GM18517 (cell line): Measurements from ENCODE around the gene NFKBIE.
"Not testable (repeated sequence)": the region's sequence is repeated elsewhere in the genome, so short reads cannot be mapped to it uniquely, and the experiment has no call there.

Source experiments
- ATAC-seq: cut with Tn5 transposase; IDR thresholded peaks from one replicate; pipeline ENCODE4 v1.9.1; 2021; ENCODE audit warnings: mild to moderate bottlenecking, moderate library complexity; ENCODE audit not compliant: unreplicated experiment

Gene NFKBIE

DNA sequence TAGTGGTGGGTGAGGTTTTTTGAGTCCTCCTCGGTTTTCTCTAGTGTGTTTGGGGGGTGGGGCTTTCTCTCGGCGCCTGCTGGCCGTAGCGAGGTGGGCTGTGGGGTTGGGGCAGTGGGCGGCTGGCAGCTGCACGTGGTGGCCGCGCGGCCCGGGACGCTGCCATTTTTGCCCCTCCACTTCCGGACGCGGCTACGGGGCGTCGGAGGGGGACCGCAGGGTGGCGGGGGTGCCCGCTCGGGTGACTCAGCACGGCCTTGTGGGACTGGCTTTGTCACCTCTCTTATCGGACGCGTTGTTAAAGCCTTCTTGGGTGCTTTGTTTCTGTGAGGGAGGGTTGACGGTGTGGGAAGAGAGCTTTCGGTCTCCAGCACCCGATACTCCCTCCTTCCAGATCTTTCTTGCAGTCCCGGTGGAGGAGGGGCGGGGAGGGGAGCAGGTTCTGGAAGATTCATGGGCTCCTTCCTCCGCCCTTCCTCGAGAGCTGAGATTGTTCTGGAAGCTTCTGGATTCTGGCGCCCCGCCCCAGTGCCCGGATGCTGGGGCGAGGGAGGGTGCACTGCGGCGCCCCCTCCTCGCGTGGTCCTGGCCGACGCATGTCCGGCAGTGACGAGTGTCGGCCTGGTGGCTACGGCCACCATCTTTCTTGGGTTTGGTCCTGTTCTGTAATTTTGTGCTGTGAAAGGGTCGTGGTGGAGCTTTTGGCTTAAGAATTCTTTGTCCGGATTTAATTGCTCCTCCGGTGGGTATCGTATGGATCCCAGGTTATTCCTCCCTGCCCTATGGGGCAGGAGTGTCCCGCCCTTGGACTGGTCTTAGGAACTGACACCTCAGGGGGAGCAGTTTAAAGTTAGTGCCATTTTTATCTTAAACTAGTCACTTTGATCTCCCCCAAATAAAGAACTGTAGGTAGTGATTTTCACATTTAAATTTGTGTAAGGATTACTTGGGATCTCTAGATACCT is 17.7 kb downstream of the NFKBIE start:
- ATAC-seq = peak; percentile 13

- peak; percentile 67 for ATAC-seq
Observed at GRCh38 chr6:44246663-44247337, 18.6 kb downstream of the NFKBIE start, which contains the start of gene HSP90AB1. Gene HSP90AB1, plus strand, starts transcription at chr6:44247101. Its CDS starts 1,529 bp downstream, at chr6:44248630.

DNA sequence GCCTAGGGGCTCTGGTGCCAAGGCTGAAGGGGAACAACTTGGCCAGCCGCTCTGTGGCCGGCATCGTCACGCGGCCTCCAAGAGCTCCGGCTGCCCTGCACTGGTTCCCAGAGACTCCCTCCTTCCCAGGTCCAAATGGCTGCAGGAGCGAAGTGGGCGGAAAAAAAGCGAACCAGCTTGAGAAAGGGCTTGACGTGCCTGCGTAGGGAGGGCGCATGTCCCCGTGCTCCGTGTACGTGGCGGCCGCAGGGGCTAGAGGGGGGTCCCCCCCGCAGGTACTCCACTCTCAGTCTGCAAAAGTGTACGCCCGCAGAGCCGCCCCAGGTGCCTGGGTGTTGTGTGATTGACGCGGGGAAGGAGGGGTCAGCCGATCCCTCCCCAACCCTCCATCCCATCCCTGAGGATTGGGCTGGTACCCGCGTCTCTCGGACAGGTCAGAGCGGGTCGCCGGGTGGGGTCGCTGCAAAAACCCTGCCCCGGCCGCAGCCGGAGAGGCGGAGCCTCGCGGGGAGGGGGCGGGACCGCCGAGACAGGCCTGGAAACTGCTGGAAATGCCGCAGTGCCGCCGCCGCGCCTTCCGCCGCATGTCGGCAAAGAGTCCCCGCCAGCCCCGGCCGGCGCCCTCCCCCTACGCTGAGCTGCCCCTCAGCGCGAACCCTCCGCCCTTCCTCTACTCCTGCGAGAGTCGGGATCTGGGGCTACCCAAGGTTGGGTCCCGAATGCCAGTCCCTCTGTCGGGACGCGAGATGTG is 19.3 kb downstream of the NFKBIE start:
- peak; percentile 45 for ATAC-seq

GRCh38 chr6:44245391-44245911 is 19.9 kb downstream of the NFKBIE start:
- no peak for ATAC-seq

DNA sequence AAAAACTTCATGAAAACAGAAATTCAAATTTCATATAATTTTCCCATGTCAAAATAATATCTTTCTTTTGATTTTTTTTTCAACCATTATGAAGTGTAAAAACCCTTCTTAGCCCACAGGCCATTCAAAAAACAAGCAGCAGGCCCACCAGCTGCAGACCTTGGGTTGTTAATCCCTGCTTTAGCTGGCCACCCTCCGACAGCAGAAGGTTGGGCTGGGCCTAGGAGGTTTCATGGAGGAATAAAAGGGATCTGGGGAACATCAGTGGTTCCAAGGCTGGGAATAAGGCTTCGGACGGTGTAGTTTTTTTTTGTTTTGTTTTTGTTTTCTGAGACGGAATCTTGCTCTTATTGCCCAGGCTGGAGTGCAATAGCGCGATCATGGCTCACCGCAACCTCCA is 22.0 kb downstream of the NFKBIE start:
- ATAC-seq = no peak

DNA sequence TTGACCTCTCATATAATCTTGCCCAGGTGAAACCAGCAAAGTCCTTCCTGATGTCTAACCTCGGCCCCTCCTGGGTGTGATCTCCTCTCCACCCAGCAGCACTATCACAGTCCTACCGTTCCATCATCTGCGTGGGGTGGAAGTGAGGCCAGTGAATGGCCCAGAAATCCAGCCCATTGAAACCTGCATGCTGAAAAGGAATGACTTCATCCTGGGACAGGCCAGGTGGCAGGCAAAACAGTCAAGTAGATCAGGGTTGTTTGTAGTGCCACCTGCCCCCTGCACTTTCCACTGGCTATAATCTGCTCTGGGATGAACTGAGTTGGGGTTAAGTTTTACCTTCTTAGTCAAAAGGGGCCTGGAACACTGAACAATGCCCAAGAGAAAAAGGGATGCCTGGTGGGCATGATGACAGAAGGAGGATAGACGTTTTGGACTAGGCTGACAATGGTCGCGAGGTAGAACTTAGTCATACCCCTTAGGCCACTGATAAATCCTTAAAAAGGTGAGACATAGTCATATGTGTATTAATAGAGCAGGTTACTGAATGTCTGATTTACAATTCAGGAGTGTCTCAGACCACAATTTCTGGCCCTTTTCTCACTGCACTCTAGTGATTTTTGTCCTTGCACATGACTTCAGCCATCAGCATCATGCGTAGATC is 26.5 kb downstream of the NFKBIE start:
- ATAC-seq = no peak

DNA sequence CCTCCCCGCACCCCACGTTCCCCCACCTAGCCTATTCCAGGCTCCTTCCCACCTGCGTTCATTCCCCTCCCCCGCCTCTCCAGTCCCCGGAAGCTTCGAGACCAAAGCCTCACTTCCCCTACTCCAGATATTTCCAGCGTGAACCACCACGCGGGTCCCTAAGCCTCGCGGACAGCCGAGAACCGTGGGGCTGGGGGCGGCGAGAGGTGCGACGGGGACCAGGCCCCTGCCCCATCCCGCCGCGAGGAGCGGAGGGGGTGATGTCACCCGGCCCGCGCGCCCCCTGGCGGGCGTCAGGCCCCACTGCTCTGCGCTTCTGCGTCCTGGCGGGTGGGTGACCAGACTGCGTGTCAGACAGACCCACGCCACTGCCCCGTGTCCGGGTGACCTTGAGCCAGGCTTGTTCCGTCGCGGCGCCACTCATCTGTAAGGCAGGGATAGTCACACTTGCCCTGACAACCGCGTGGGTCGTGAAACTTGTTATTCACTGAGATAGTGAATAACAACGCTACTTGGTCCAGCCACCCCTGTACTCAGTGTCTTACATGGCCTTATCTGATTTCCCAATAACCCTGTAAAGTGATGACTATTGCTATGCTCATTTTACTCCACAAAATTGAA is 27.4 kb downstream of the NFKBIE start:
- ATAC-seq = peak; percentile 60

GRCh38 chr6:44237021-44237812 is 28.1 kb downstream of the NFKBIE start:
- ATAC-seq = peak; percentile 48

DNA sequence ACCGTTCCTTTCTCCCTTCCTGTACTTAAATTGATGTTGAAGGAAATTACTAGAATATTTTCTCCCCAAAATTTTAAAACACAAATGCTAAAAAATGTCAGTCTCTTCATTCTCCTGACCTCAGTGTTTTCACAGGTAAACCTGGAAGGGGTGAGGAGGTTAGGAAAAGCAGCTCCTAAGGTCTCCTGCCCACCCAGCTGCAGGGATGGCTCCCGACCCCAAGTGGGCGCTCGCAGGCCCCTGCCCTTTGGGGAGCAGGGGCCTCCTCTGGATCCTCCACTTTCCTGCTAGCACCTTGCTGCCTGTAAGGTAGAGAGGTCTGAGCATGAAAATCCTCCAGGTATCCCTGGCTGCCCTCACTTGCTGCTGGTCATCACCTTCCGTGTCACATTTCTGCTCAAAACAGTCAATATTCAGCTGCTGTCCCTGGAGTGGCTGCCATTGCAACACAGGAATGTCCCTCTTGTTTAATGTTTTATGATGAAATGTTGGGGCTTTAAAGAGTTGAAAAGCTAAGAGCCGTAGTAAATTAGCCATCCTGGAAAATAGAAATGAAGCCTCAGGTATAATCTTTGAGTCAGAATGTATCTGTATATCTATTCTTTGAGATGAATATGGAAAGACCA is 29.3 kb downstream of the NFKBIE start:
- ATAC-seq = no peak

- no peak for ATAC-seq
Observed at GRCh38 chr6:44235269-44235668, 30.1 kb downstream of the NFKBIE start.

- no peak for ATAC-seq
Observed at GRCh38 chr6:44234101-44235025, 31.0 kb downstream of the NFKBIE start.

- no peak for ATAC-seq
Observed at GRCh38 chr6:44233567-44234100, 31.7 kb downstream of the NFKBIE start.

GRCh38 chr6:44232676-44233566 is 32.4 kb downstream of the NFKBIE start:
- ATAC-seq = no peak

DNA sequence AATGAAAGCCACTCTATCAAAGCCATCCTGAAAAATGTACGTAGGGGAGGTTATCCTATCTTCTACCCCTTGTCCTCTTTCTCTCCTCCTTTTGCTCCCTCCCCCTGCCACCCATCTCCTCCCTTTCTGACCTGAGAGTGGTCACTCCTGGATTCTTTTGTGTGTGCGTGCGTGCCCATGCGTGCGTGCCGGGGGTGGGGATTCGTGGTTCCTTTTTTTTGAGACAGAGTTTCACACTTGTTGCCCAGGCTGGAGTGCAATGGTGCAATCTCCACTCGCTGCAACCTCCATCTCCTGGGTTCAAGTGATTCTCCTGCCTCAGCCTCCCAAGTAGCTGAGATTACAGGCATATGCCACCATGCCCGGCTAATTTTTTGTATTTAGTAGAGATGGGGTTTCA is 33.9 kb downstream of the NFKBIE start:
- not testable (repeated sequence) for ATAC-seq

DNA sequence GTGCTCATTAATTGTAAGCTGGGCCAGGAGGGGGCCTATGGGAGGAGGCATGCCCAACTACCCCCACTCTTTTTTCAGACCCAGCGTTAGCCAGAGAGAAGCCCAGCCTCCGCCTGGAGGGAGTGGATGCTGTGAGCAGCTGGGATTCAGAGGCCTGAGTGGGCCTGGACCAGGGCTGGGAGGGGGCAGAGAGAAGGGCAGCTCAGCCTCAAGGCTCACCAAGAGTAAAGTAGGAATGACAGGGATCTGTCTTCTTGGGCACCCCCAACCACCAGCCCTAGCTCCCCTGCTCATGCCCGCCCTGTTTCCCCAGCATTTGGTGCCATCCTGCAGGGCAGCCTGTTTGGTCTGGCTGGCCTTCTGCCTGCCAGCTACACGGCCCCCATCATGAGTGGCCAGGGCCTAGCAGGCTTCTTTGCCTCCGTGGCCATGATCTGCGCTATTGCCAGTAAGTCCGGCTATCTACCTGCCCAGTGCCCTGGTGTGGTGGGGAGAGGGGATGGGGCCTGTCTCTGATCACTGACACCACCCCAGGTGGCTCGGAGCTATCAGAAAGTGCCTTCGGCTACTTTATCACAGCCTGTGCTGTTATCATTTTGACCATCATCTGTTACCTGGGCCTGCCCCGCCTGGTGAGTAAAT is 35.2 kb downstream of the NFKBIE start:
- ATAC-seq = no peak
